ENCODE results near the gene PPFIA1.

DNA sequence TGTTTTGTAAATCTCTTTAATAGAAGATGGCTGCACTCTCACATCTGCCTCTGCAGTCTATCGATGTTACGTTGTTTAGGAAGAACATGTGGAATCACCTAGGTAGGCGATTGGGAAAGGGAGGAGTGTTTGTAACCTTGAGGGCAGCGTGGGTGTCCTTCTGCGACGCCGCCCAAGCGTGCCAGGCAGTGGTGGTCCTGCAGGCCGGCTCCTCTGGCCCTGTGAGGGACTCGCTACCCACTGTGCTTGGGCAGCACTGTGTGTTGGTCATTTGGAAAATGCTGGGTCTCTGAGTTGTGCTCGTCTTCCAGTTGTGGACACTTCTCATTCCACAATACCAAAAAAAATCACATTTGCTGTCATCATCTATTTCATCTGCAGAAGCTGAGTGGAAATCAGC, 156.9 kb downstream of the PPFIA1 start:
- TF ChIP-seq CTCF (IDR thresholded peaks at IDR 0.05) (no peak), MAX (CRISPR knock-in tag; IDR thresholded peaks at IDR 0.05) (no peak)
- TF ChIP-seq, protein P1, sequence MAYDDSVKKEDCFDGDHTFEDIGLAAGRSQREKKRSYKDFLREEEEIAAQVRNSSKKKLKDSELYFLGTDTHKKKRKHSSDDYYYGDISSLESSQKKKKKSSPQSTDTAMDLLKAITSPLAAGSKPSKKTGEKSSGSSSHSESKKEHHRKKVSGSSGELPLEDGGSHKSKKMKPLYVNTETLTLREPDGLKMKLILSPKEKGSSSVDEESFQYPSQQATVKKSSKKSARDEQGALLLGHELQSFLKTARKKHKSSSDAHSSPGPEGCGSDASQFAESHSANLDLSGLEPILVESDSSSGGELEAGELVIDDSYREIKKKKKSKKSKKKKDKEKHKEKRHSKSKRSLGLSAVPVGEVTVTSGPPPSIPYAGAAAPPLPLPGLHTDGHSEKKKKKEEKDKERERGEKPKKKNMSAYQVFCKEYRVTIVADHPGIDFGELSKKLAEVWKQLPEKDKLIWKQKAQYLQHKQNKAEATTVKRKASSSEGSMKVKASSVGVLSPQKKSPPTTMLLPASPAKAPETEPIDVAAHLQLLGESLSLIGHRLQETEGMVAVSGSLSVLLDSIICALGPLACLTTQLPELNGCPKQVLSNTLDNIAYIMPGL (CRISPR knock-in tag; IDR thresholded peaks at IDR 0.05), result no peak

Data from WTC11 (cell line).